Activated CD4-positive, CD25-positive, alpha-beta regulatory T cell treated with anti-CD3 and anti-CD28 coated beads, Interleukin-2, amount 50 U/mL, for 16 hours (primary cell): Measurements from ENCODE around the gene ZCRB1.
"Not testable (repeated sequence)": the region's sequence is repeated elsewhere in the genome, so short reads cannot be mapped to it uniquely, and the experiment has no call there.

Source experiments
- DNase-seq: peaks from one replicate; pipeline ENCODE4 v3.0.0-alpha.2; 2020; ENCODE audit warnings: low read depth, low spot score

The ZCRB1 gene

GRCh38 chr12:42330097-42330496 lies 4.2 kb upstream of the ZCRB1 start:
- DNase-seq = not testable (repeated sequence)

- DNase-seq = no peak
Observed at GRCh38 chr12:42327227-42327590, 1.3 kb upstream of the ZCRB1 start.

GRCh38 chr12:42326541-42327226 lies 790 bp upstream of the ZCRB1 start:
- DNase-seq = no peak

GRCh38 chr12:42325326-42325652 lies 605 bp downstream of the ZCRB1 start:
- DNase-seq = no peak

- DNase-seq = no peak
Observed at GRCh38 chr12:42323856-42324255, 2.0 kb downstream of the ZCRB1 start.

GRCh38 chr12:42322567-42322966 lies 3.3 kb downstream of the ZCRB1 start:
- DNase-seq = no peak

- DNase-seq = no peak
Observed at GRCh38 chr12:42320796-42321195, 5.1 kb downstream of the ZCRB1 start.

- no peak for DNase-seq
Observed at GRCh38 chr12:42315108-42315507, 10.8 kb downstream of the ZCRB1 start.

GRCh38 chr12:42309996-42310395 lies 15.9 kb downstream of the ZCRB1 start:
- no peak for DNase-seq

GRCh38 chr12:42308390-42308789 lies 17.5 kb downstream of the ZCRB1 start:
- DNase-seq = no peak

GRCh38 chr12:42306297-42306696 lies 19.6 kb downstream of the ZCRB1 start:
- no peak for DNase-seq

GRCh38 chr12:42299392-42300308 lies 26.2 kb downstream of the ZCRB1 start:
- DNase-seq = peak; percentile 34

- no peak for DNase-seq
Observed at GRCh38 chr12:42298887-42299286, 27.0 kb downstream of the ZCRB1 start.

- no peak for DNase-seq
Observed at GRCh38 chr12:42296503-42297109, 29.3 kb downstream of the ZCRB1 start.

GRCh38 chr12:42291680-42292079 lies 34.2 kb downstream of the ZCRB1 start:
- DNase-seq = no peak

GRCh38 chr12:42288544-42288943 lies 37.4 kb downstream of the ZCRB1 start:
- DNase-seq = no peak

- DNase-seq = no peak
Observed at GRCh38 chr12:42286741-42287140, 39.2 kb downstream of the ZCRB1 start.

- no peak for DNase-seq
Observed at GRCh38 chr12:42285431-42285830, 40.5 kb downstream of the ZCRB1 start.

- no peak for DNase-seq
Observed at GRCh38 chr12:42284876-42285275, 41.0 kb downstream of the ZCRB1 start.

GRCh38 chr12:42284157-42284556 lies 41.7 kb downstream of the ZCRB1 start:
- no peak for DNase-seq

- no peak for DNase-seq
Observed at GRCh38 chr12:42283739-42284138, 42.2 kb downstream of the ZCRB1 start.

GRCh38 chr12:42282294-42282693 lies 43.6 kb downstream of the ZCRB1 start:
- no peak for DNase-seq

- no peak for DNase-seq
Observed at GRCh38 chr12:42281844-42282243, 44.0 kb downstream of the ZCRB1 start.
